H1 (cell line): ENCODE results near the gene CCDC183. TPM values are rescaled to one million over a fixed set of nuclear protein-coding genes. Genes with fewer than 3 reads are reported as not detected.

Experiments
- CTCF ChIA-PET: fragments of 300-600 bp; sonication (Branson Sonifier 250); formaldehyde crosslinking; loops from one replicate; lab custom pipeline; 2021; ENCODE audit not compliant: partially characterized antibody; lab: Charles Lee
- POLR2A ChIA-PET: fragments of 300-600 bp; sonication (Branson Sonifier 250); formaldehyde crosslinking; loops from one replicate; lab custom pipeline; 2021; ENCODE audit warnings: inconsistent platforms; ENCODE audit not compliant: partially characterized antibody; lab: Charles Lee
- DNase-seq, 2 experiments: peaks; one replicate each; pipeline versions ENCODE4 v3.0.0 to v3.0.0-alpha.2; 2010 to 2022; ENCODE audit warnings: low spot score in 2 of 2, low read depth in 1 of 2, mixed read lengths in 1 of 2
- FAIRE-seq: peaks from 2 replicates; lab custom pipeline; 2011; peaks lifted over from hg19 to GRCh38; lab: Jason Lieb, UNC
- H2AFZ ChIP-seq: 2 replicates; pipeline ENCODE4 v1.8.1; 2012; ENCODE audit warnings: low read length, inconsistent platforms
- H2AK5ac ChIP-seq: 2 replicates; pipeline ENCODE4 v1.6.1; 2013; ENCODE audit warnings: low read depth, low read length
- H2BK120ac ChIP-seq: replicated peaks from 2 replicates; pipeline ENCODE3; 2013; ENCODE audit warnings: low read depth, low read length, inconsistent platforms
- H2BK12ac ChIP-seq: 2 replicates; pipeline ENCODE4 v1.6.1; 2013; ENCODE audit warnings: low read depth, low read length
- H2BK15ac ChIP-seq: 2 replicates; pipeline ENCODE4 v1.6.1; 2013; ENCODE audit warnings: low read length
- H2BK20ac ChIP-seq: 2 replicates; pipeline ENCODE4 v1.6.1; 2013; ENCODE audit warnings: low read length
- H2BK5ac ChIP-seq: 2 replicates; pipeline ENCODE4 v1.6.1; 2013; ENCODE audit warnings: low read depth, low read length
- H3K14ac ChIP-seq: 2 replicates; pipeline ENCODE4 v1.6.1; 2013; ENCODE audit warnings: inconsistent platforms; ENCODE audit not compliant: insufficient read length
- H3K18ac ChIP-seq: 2 replicates; pipeline ENCODE4 v1.6.1; 2013; ENCODE audit warnings: low read length; ENCODE audit errors: extremely low read depth
- H3K23ac ChIP-seq: 2 replicates; pipeline ENCODE4 v1.6.1; 2013; ENCODE audit warnings: inconsistent platforms; ENCODE audit not compliant: insufficient read length
- H3K23me2 ChIP-seq: 2 replicates; pipeline ENCODE4 v1.6.1; 2013; ENCODE audit warnings: low read depth, low read length
- H3K27ac ChIP-seq: 2 replicates; pipeline ENCODE4 v1.6.1; 2011; ENCODE audit warnings: low read depth, low read length, inconsistent platforms
- H3K27me3 ChIP-seq, 4 experiments: replicated peaks in 1 of 4; 1 replicate in 1 of 4; 2 replicates in 3 of 4; pipeline versions ENCODE4 v1.6.1 to v1.8.1; 2011 to 2013; ENCODE audit warnings: low read length in 3 of 4, mild to moderate bottlenecking in 3 of 4, inconsistent platforms in 2 of 4, mixed read lengths in 2 of 4, moderate library complexity in 1 of 4; ENCODE audit not compliant: control insufficient read depth in 3 of 4, insufficient read depth in 3 of 4; ENCODE audit errors: extremely low read depth in 1 of 4
- H3K36me3 ChIP-seq, 4 experiments: 2 replicates each; pipeline versions ENCODE4 v1.6.1 to v1.8.1; 2011 to 2013; ENCODE audit warnings: mild to moderate bottlenecking in 4 of 4, low read length in 3 of 4, moderate library complexity in 2 of 4, control low read depth in 1 of 4, inconsistent platforms in 1 of 4; ENCODE audit not compliant: insufficient read depth in 4 of 4, control insufficient read depth in 2 of 4
- H3K4ac ChIP-seq: replicated peaks from 2 replicates; pipeline ENCODE3; 2013; ENCODE audit warnings: low read length, low read depth, mixed read lengths, inconsistent platforms; ENCODE audit not compliant: insufficient read length
- H3K4me1 ChIP-seq, 4 experiments: replicated peaks in 1 of 4; 1 replicate in 1 of 4; 2 replicates in 3 of 4; pipeline versions ENCODE4 v1.6.1 to v1.8.1; 2011 to 2013; ENCODE audit warnings: low read length in 3 of 4, inconsistent platforms in 2 of 4, mixed read lengths in 1 of 4; ENCODE audit not compliant: insufficient read depth in 4 of 4, control insufficient read depth in 3 of 4
- H3K4me2 ChIP-seq, 2 experiments: 2 replicates each; pipeline versions ENCODE4 v1.6.1 to v1.8.1; 2011 to 2013; ENCODE audit warnings: low read depth in 2 of 2, low read length in 2 of 2, control low read depth in 1 of 2, inconsistent platforms in 1 of 2, mild to moderate bottlenecking in 1 of 2; ENCODE audit not compliant: insufficient read depth in 1 of 2
- H3K4me3 ChIP-seq, 4 experiments: fragments of 200-600, 300-600 bp in 1 of 4; sonication (generic), shearing (Covaris generic), sonication (Bioruptor Twin) in 1 of 4; 2 replicates each; pipeline versions ENCODE4 v1.5.1 to v1.8.1; 2011 to 2016; ENCODE audit warnings: low read length in 4 of 4, low read depth in 3 of 4, control low read depth in 2 of 4, inconsistent platforms in 2 of 4, mild to moderate bottlenecking in 2 of 4, mixed read lengths in 1 of 4, moderate library complexity in 1 of 4; ENCODE audit not compliant: insufficient read depth in 2 of 4; ENCODE audit errors: extremely low read depth in 1 of 4
- H3K56ac ChIP-seq: replicated peaks from 2 replicates; pipeline ENCODE3; 2013; ENCODE audit warnings: low read depth, mild to moderate bottlenecking, mixed read lengths, low read length, inconsistent platforms; ENCODE audit not compliant: insufficient read length
- H3K79me1 ChIP-seq: 2 replicates; pipeline ENCODE4 v1.6.1; 2013; ENCODE audit warnings: low read depth, low read length, control low read depth
- H3K79me2 ChIP-seq, 2 experiments: 2 replicates each; pipeline versions ENCODE4 v1.6.1 to v1.8.1; 2012 to 2013; ENCODE audit warnings: low read length in 2 of 2, mild to moderate bottlenecking in 2 of 2, inconsistent platforms in 1 of 2; ENCODE audit not compliant: insufficient read depth in 2 of 2, control insufficient read depth in 1 of 2
- H3K9ac ChIP-seq, 4 experiments: replicated peaks in 1 of 4; 1 replicate in 1 of 4; 2 replicates in 3 of 4; pipeline versions ENCODE4 v1.6.1 to v1.8.1; 2011 to 2013; ENCODE audit warnings: low read depth in 3 of 4, low read length in 3 of 4, control low read depth in 2 of 4, mild to moderate bottlenecking in 2 of 4, moderate library complexity in 2 of 4, inconsistent platforms in 1 of 4; ENCODE audit errors: extremely low read depth in 1 of 4
- H3K9me3 ChIP-seq, 2 experiments: 2 replicates each; pipeline versions ENCODE4 v1.6.1 to v1.8.1; 2012 to 2013; ENCODE audit warnings: mild to moderate bottlenecking in 2 of 2, moderate library complexity in 2 of 2, control low read depth in 1 of 2, inconsistent platforms in 1 of 2, low read depth in 1 of 2, low read length in 1 of 2, mixed read lengths in 1 of 2; ENCODE audit not compliant: insufficient read depth in 2 of 2
- H4K20me1 ChIP-seq, 2 experiments: replicated peaks in 1 of 2; 2 replicates each; pipeline versions ENCODE3 to v1.8.1; 2011 to 2013; ENCODE audit warnings: inconsistent platforms in 2 of 2, low read length in 2 of 2, mild to moderate bottlenecking in 1 of 2; ENCODE audit not compliant: insufficient read depth in 2 of 2, control insufficient read depth in 1 of 2
- H4K5ac ChIP-seq: 2 replicates; pipeline ENCODE4 v1.6.1; 2013; ENCODE audit warnings: low read length, low read depth, mixed read lengths, inconsistent platforms; ENCODE audit not compliant: insufficient read length
- H4K8ac ChIP-seq: 2 replicates; pipeline ENCODE4 v1.8.0; 2013; ENCODE audit warnings: mild to moderate bottlenecking, moderate library complexity, low read length, inconsistent platforms; ENCODE audit not compliant: insufficient read depth; ENCODE audit errors: extremely low read depth
- H4K91ac ChIP-seq: replicated peaks from 2 replicates; pipeline ENCODE3; 2013; ENCODE audit warnings: low read length, mixed read lengths, inconsistent platforms; ENCODE audit not compliant: insufficient read length
- JUN ChIP-seq: IDR thresholded peaks from 2 replicates; pipeline ENCODE4 v1.6.1; 2011; ENCODE audit warnings: low read depth, mild to moderate bottlenecking, improper control_type of control experiment, low read length
- KDM4A ChIP-seq: IDR thresholded peaks from one replicate; pipeline ENCODE4 v1.7.1; 2012; ENCODE audit warnings: low read depth, mild to moderate bottlenecking, moderate library complexity, low read length, inconsistent platforms; ENCODE audit not compliant: severe bottlenecking
- PHF8 ChIP-seq: fragments of 200-600 bp; sonication (generic); conservative IDR thresholded peaks from 2 replicates; pipeline ENCODE4 v1.7.1; 2012; ENCODE audit warnings: low read depth, mild to moderate bottlenecking, inconsistent platforms, low read length, moderate library complexity
- RNF2 ChIP-seq: fragments of 200-900, 300-1000 bp; sonication (generic); IDR thresholded peaks from 2 replicates; pipeline ENCODE4 v1.7.1; 2016; ENCODE audit warnings: borderline replicate concordance, low read depth, mild to moderate bottlenecking, antibody characterized with exemption, low read length; ENCODE audit not compliant: poor library complexity, severe bottlenecking; ENCODE audit errors: missing control alignments
- SP4 ChIP-seq: IDR thresholded peaks from 2 replicates; pipeline ENCODE4 v1.6.1; 2012; ENCODE audit warnings: low read length, inconsistent platforms
- TAF1 ChIP-seq: IDR thresholded peaks from 2 replicates; pipeline ENCODE4 v1.6.1; 2011; ENCODE audit warnings: mild to moderate bottlenecking, low read depth, low read length
- TBP ChIP-seq: IDR thresholded peaks from 2 replicates; pipeline ENCODE4 v1.6.1; 2011; ENCODE audit warnings: low read depth, low read length, improper control_type of control experiment
- TCF12 ChIP-seq: IDR thresholded peaks from 2 replicates; pipeline ENCODE4 v1.6.1; 2011; ENCODE audit warnings: low read depth, mild to moderate bottlenecking, low read length
- WGBS, 2 experiments: shearing (Covaris generic) in 1 of 2; methylation state at CpG; one replicate each; pipeline versions ENCODE4 v1.1.6 to v1.1.7; 2013 to 2015; ENCODE audit warnings: low lambda C conversion rate in 2 of 2, mixed read lengths in 2 of 2, inconsistent platforms in 1 of 2, low coverage in 1 of 2, missing lambda C conversion rate in 1 of 2; ENCODE audit not compliant: insufficient replicate concordance in 2 of 2, insufficient coverage in 1 of 2, insufficient read length in 1 of 2; ENCODE audit errors: extremely low coverage in 1 of 2, missing lambda C conversion rate in 1 of 2; 5-methylcytosine and 5-hydroxymethylcytosine counted together
- polyA plus RNA-seq, 7 experiments: library from polyadenylated mRNA; depleted of rRNA in 3 of 7; stranded (reverse) in 5 of 7; unstranded in 2 of 7; fragments of >200 nt in 5 of 7; fragments of 200-250 nt in 2 of 7; gene quantifications; 1 replicate in 5 of 7; 2 replicates in 1 of 7; 4 replicates in 1 of 7; pipeline versions ENCODE4 v1.2.1 to v1.2.3, GENCODE V29; 2011 to 2013; ENCODE audit warnings: missing spikeins in 2 of 7, mixed read lengths in 2 of 7
- total RNA-seq: library from RNA; stranded (reverse); fragmentation: NEBNext Ultra II Directional; extraction: Animal tissue kit (Norgen Biotek cat#: 25700); gene quantifications from 2 replicates; pipeline ENCODE4 v1.2.1, GENCODE V29; 2021
- TF ChIP-seq, protein P1 (sequence below): IDR thresholded peaks from 2 replicates; pipeline ENCODE4 v1.6.1; 2011; ENCODE audit warnings: low read length, improper control_type of control experiment

Gene CCDC183
- total and polyA plus RNA-seq, 2 of the 8 experiments (the other 6 are each of a cell fraction or from before 2014, with no cell fraction given) = 0.51 to 1.6 TPM

DNA sequence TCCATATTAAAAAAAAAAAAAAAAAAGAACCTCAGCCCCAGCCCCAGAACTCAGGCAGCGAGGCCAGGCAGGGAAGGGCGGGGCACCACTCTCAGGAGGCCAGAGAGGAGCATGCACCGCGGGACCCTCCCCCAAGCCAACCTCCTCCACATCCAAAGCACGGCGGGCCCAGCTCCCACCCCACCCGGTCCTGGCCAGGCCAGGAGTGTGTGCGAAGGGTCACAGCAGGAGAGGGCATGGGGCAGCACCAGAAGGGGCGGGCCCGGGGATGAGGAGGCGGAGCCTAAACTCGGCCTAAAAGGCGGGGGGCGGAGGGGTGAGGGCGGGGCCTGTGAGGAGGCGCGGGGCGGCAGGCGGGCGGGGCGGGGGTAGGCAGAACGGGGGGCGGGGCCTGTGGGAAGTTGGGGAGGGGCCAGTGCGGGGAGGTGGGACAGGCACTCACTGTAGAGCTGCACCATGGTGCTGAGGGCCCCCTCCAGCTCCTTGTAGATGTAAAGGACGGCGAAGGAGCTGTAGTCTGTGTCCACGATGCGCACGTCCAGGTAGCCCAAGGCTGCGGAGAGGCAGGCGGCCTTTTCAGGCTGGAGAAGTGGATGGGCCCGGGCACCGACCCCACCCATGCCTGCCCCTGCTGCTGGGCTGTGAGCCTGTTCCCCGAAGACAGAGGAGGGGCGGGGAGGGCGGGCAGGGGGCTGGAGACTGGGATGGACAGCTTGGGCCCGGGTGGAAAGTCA, 33.1 kb upstream of the CCDC183 start:
- H2BK15ac ChIP-seq = no peak overlapping the region
- H2AK5ac ChIP-seq = no peak overlapping the region
- H4K5ac ChIP-seq = peak overlapping the region; percentile 29
- peak overlapping the region; percentile 93 for H4K91ac ChIP-seq
- no peak overlapping the region; the same call in none of the 2 replicates for H3K18ac ChIP-seq
- H3K27me3 ChIP-seq = no peaks in the 10 kb centered on the region; a peak in 2 of 7 replicates
- H3K79me2 ChIP-seq = no peaks in the 10 kb centered on the region
- no peak overlapping the region for H2BK20ac ChIP-seq
- H3K27ac ChIP-seq = no peak overlapping the region
- peak overlapping the region; percentile 80; the same call in 1 of the 2 replicates for H2BK12ac ChIP-seq
- H3K4me3 ChIP-seq = peak overlapping the region in 1 of 4 experiments; percentile 44; a peak in 2 of 8 replicates
- H4K20me1 ChIP-seq = no peaks in the 10 kb centered on the region
- H3K4me1 ChIP-seq = peaks cover 0 to 13% (median 6%) of the 10 kb centered on the region in 4 experiments; a peak in 4 of 7 replicates
- no peaks in the 10 kb centered on the region for H3K9me3 ChIP-seq
- no peak overlapping the region for H3K4ac ChIP-seq
- no peak overlapping the region for H3K23ac ChIP-seq
- WGBS, 2 experiments = 27% methylated on average over 11 of the region's 37 CpGs; no CpG with 5 or more reads in 1 of the 2 experiments
- FAIRE-seq = no peak
- CTCF ChIA-PET = interaction anchor here (1.0 to 2.5 kb wide), 3 partner anchors 13 to 24 kb away, joined by 3 to 8 read pairs (median 4); no protein-coding TSS in a partner anchor
- no peak overlapping the region for H2AFZ ChIP-seq
- no peak overlapping the region for H3K9ac ChIP-seq
- peak overlapping the region; percentile 65 to 69 for H3K4me2 ChIP-seq
- peak; percentile 78 to 96 for DNase-seq
- H3K23me2 ChIP-seq = no peaks in the 10 kb centered on the region; the same call in 1 of the 2 replicates
- no peak overlapping the region for H2BK120ac ChIP-seq
- POLR2A ChIA-PET = interaction anchor here (0.6 to 3.8 kb wide), 3 partner anchors 20 to 111 kb away, joined by 3 to 34 read pairs (median 3); partner anchors contain the start of gene LCN10
- no peak overlapping the region for H4K8ac ChIP-seq
- H3K14ac ChIP-seq = no peak overlapping the region
- H3K36me3 ChIP-seq = no peaks in the 10 kb centered on the region
- no peak overlapping the region for H3K56ac ChIP-seq
- H3K79me1 ChIP-seq = no peaks in the 10 kb centered on the region
- H2BK5ac ChIP-seq = no peak overlapping the region; the same call in 1 of the 2 replicates
- TF ChIP-seq RNF2 (no peak), KDM4A (no peak), TAF1 (0 out of 2 replicates have a peak, but pooled peaks have one; percentile 32), TCF12 (no peak), PHF8 (peak; percentile 58; the same call in 1 of the 2 replicates), JUN (no peak), SP4 (no peak), TBP (peak; percentile 34; the same call in 1 of the 2 replicates)
- TF ChIP-seq, protein P1, sequence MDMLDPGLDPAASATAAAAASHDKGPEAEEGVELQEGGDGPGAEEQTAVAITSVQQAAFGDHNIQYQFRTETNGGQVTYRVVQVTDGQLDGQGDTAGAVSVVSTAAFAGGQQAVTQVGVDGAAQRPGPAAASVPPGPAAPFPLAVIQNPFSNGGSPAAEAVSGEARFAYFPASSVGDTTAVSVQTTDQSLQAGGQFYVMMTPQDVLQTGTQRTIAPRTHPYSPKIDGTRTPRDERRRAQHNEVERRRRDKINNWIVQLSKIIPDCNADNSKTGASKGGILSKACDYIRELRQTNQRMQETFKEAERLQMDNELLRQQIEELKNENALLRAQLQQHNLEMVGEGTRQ = no peak
